NCI-H460 (cell line): ENCODE data around the gene CGNL1. TPM values are rescaled to one million over a fixed set of nuclear protein-coding genes. Genes with fewer than 3 reads are reported as not detected.

ENCODE experiments used
- DNase-seq: peaks from one replicate; pipeline ENCODE4 v3.0.0-alpha.2; 2016; ENCODE audit warnings: low read depth; ENCODE audit errors: extremely low read depth
- total RNA-seq: library from RNA; depleted of rRNA; stranded (reverse); fragments of >200 nt; shearing (Covaris generic); gene quantifications from 2 replicates; pipeline ENCODE4 v1.2.3, GENCODE V29; 2014

Gene CGNL1
- total RNA-seq, 1 experiment from 2014 or later, result 0.82 TPM

DNA sequence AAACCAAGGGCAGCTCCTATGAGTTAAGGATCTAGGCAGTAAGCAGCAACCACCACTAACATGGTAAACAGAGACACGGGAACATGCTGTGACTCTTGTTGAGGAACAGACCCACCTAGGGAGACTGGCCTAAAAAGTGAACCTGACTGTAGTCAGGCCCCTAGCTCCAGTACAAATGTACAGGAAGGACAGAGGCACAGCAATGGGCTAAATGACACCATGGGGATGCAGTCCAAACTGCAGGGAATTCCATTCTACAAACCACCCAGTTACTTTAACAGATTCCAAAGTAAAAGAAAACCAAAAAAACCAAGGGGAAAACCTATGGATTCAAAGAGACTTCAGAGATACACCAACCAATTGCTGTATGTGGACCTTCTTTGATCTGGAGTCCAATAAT, 28.2 kb upstream of the CGNL1 start:
- DNase-seq, result no peak

DNA sequence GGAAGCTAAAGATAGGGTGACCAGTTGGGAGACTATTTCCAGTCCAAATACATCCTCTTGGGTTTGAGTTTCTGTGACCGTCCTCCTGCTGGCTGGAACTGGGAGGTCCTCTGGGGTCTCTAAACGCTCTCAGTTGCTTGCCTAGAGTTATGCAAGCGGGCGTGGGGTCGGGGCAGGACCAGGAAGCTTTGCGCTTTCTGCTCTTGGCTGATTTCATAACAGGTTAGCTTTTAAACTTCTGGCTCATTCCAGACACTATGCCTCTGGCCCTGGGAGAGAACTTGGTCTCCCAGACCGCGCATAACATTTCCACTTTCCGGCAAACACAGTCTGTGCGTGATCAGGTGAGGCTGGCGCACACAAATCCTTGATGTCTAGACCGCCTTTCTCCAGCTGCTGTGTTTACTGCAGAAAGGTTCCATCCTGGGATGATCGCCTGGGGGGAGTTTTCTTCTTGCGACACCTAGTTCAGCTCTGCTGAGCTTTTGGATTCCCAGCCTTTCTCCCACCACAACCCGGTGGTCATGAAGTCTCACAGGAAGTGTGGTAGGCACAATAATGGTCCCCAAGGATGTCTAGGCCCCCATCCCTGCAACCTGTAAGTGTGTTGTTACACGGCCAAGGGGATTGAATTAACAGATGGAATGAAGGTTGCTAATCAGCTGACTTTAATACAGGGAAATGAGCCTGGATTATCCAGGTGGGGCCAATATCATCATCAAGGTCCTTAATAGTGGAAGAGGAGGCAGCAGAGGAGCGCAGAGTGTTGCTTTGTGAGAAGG, 23.6 kb upstream of the CGNL1 start:
- DNase-seq, result no peak

DNA sequence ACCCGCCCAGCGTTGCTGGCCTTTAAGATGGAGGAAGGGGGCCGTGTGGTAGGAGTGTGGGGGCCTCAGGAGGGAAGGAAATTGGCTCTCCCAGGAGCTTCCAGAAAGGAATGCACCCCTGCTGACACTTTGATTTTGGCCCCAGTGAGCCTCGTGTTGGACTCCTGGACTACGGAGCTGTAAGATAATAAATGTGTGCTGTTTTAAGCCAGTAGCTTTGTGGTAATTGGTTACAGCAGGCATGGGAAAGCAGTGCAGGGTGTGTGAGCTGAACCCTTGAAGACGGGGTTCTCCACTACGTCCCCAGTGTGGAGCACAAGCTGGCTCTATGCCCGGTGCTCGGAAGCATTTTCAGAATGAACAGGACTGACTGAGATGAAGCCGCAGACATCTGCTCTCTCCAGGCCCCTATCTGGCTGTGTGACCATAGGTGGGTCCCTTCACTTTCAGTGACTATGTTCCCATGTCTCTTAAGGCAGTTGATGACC, 22.9 kb upstream of the CGNL1 start:
- DNase-seq, result no peak

DNA sequence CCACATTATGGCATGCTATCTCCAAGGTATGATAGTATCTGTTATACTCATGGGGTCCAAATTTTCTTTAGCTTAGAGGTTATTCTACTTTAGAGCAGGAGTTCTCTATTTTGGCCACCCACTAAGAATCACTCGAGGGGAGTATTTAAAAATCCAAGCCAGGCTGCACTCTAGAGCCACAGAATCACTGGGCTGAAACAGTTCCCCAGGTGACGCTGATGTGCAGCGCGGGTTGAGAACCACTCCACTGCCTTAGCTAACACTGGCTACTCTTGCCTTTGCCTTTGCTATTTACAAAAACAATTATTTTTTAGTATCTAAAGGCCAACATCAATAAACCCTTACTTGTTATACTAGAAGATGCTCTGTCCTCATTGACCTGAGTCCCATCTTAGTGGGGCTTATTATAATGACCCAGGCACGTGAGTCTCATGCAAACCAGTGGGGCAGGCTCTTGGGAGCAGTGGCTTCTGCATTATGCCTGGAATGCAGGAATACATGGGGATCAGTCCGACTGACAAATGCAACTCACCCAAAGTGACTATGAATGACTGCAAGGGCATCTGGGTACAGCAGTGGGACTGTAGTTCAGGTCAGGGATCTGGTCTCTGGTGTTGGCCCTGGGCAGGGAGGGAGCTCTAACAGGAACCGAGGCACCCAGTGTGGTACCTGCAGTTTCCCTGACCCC, 21.7 kb upstream of the CGNL1 start:
- no peak for DNase-seq

DNA sequence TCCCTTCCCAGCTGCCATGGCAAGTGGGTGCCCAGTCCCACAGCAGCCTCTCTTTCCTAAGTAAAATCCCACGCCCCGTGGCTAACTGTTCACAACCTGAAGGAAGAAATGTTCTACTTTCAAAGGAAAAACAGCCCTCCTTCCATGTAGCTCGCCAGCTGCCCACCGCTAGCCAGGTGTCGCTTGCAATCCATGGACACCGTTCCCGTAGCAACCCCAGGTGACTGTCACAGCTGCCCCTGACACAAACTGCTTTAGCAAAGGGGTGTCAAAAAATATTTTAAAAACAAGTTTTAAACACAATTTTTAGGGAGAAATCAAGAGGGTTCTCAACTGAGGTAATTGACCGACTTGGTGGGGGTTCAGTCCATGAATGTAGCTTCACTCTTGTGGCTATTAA, 21.0 kb upstream of the CGNL1 start:
- DNase-seq, result no peak

DNA sequence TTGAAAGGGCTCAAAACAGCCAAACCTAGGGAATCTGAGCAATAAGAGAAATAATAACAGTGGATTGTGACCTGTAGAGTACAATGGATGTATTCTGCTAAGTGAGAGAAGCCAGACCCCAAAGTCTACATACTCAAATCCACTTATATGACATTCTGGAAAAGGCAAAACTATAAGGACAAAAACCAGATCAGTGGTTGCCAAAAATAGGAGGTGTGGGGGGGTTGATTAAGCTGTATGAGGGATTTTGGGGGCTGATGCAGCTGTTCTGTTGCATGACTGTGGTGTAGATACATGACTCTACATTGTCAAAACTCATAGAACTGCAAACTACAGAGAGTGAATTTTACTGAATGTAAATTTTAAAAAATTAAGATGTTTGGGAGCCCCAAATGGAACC, 20.1 kb upstream of the CGNL1 start:
- no peak for DNase-seq

DNA sequence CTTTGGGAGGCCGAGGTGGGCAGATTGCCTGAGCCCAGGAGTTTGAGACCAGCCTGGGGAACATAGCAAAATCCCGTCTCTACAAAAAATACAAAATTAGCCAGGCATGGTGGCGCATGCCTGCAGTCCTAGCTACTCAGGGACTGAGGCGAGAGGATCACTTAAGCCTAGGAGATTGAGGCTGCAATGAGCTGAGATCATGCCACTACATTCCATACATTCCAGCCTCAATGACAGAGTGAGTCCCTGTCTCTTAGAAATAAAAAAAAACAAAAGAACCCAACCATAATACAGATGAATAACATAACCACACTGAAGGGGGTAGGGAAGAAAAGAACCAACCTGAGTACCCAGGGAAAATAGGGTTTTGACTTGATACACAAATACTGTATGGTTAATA, 19.7 kb upstream of the CGNL1 start:
- DNase-seq, result no peak

DNA sequence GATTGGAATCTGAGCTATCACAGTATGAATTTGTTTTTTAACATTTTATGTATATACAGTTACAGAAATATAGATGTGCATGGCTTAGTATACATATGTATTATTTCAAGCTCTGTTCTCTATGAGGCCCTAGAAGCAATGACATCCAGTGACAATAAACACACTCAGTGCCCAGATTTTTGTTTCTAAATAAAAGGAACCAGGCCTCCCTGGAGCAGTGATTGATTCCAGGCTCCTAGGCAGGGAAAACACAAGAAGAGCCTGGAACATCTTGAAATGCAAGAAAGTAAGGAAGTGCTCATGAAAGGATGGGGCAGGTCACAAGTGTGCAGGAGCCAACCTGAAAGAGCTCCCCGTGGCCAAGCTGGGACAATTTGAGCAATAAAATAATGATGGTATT, 18.5 kb upstream of the CGNL1 start:
- no peak for DNase-seq

DNA sequence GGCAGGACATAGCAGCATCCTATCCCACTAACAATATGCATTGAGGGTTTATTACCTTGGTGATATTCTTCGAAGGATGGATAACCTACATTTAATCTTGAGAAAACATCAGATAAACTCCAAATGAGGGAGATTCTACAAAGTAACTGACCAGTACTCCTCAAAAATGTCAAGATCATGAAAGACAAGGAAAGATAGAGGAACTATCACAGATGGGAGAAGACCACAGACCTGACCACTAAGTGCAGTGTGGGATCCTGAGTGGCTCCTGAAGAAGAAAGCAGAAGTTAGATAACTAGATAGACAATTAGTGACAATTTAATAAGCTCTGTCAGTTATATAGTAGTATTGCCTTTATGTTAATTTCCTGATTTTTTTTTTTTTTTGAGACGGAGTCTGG, 17.7 kb upstream of the CGNL1 start:
- DNase-seq, result no peak

DNA sequence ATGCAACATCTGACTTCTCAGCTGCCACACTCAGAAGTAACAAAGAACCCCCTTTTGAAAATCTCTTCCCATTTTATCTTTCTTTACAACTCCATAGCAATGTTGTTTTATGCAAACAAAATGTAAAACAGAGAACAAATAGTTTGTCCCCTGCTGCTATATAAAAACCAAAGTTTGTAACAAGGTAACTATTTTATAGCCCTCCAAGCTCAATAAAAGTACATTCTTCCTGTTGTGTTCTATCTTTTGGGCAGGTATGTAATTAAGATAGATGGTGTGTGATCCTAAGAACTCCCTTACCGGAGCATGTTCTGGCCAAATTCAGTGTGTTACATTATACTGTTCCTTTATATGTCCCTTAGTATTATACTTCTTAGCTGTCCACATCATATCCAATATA, 12.6 kb upstream of the CGNL1 start:
- no peak for DNase-seq

DNA sequence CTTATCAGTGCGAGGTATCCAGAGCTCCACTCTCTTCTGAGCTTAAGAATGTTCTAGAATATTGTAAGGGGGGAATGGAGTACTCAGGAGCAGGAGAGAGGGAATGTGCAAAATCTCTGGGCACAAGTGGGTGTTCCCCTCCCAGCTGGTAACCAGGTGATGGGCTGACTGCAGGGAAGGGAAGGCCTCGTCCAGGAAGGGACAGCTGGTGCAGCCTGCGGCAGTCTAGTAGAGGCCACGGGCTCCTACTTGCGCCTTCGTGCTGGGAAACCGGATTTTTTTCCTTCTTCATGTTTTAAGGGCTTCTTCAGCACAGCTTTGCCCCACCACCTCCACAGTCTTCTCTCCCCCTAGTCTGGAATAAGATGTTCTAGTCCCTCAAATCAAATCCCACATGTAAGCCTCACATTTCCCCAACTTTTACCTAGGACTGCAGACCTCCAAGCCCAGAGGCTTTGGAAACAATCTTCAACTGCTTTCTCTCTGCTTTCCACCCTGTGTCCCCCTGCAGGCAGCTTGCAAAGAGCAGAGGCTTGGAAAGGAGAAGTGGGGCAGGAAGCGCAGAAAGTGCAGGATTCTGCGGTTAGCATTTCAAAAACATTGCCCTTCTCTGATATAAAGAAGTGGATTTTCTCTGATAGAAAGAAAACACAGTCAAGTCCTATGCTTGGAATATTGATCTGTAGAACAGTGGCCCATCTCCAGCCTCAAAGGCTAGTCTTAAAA, 11.9 kb upstream of the CGNL1 start:
- no peak for DNase-seq

DNA sequence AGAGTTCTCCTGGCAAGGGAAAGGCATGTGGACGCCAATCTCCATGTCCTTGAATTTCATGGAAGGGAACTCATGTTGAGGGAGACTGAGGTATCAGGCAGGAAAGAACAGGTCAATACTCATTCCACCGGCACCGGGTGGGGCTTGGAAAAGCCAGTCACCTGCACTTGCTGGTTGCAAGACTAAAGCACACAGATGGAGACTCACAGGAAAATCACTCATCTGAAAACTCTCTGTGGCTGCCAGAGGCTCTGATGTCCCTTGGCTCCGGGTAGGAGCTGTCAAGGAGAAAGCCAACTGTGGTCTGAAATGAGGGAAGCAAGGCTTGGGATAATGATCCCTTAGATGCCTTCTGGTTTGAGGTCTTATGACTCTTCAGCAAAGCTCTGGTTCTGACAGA, 8.7 kb upstream of the CGNL1 start:
- DNase-seq, result no peak

DNA sequence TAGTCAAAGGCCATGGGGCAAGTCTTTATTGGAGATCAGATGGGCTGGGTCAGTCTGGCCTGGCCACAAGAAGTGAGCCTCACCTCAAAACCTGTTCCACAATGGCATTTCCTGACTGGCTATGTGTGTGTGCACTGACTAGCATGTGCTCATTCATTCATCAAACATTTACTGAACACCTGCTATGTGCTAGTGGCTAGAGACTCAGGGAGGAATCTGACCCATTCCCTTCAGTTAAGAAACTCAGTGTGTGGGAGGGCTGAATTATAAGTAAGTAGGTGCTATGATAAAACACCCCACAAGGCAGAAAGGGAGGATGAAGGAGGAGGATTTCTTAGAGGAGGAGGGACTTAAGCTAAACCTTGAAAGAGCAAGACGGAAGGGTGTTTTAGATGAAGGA, 5.4 kb upstream of the CGNL1 start:
- no peak for DNase-seq

DNA sequence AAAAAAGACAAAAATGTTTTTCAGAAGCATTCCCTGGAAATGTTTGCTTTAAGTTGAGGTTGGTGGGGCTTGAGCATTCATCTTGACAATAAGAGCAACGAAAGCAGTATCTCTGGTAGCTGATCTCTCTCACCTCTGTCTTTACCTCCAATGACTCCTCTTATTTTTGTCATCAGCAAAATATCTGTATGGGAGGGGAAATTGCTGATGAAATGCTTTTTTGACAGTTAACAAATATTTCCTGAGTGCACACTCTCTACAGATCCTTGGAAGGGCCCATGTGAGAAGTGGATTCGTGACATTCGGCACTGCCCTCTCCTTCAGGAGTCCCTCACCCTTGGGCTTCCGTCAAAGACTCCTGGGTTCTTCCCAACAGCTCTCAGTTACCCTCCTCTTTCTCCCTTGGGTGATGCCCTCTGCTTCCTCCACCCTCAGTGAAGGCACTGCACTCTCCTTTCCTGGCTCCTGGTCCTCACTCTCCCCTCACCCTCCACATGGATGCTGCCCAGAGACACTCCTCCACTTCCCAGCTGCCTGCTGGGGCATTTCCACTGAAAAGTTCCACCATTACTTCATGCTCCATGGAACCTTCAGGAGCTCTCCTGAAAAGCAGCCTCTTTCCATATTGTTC, 2.9 kb upstream of the CGNL1 start:
- DNase-seq, result no peak

DNA sequence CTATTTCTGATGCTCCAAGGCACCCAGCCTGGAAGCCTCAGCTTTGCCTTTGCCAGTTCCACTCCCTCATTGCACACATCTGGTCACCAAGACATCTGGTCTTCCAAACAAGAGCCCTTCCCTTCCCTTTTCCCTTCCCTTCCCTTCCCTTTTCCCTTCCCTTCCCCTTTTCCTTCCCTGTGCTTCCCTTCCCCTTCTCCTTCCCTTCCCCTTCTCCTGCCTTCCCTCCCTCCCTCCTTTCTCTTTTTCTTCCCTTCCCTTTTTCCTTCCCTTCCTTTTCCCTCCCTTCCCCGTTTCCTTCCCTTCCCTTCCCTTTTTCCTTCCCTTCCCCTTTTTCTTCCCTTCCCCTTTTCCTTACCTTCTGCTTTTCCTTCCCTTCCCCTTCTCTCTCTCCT, 2.4 kb upstream of the CGNL1 start:
- no peak for DNase-seq

DNA sequence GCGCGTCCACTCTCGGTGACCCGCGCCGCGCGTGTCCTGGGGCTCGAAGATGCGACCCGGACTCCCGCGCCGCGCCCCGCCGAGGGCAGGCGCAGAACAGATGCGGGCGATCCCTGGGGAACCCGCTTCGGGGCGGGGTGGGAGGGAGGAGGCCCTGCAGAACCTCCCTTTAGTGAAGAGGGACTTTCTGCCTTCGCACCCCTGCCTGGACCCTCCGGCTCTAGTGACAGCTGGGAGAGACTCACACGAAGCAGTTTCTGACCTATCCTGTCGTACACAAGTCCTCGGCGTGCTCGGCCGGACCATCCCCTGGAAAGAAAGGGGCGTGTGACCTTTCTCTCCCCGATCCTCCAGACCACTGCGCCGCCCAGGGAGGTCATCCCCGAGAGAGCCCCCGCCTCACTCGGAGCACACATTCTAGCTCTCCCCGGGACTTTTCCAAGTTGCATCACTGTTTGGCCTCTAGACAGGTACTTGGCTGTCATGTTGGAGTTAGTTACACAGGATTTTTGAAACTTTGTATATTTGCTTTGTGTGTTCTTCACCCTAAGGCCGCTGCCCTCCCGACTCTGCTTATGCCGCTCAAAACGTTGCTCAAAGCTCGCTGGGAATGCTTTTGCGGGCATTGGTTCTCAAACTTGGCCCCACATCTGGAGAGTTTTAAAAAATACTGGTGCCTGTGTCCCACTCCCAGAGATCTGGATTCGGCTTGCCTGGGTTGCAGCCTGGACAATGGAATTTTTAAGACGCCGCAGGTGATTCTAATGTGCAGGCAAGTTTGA, 582 bp downstream of the CGNL1 start:
- no peak for DNase-seq

DNA sequence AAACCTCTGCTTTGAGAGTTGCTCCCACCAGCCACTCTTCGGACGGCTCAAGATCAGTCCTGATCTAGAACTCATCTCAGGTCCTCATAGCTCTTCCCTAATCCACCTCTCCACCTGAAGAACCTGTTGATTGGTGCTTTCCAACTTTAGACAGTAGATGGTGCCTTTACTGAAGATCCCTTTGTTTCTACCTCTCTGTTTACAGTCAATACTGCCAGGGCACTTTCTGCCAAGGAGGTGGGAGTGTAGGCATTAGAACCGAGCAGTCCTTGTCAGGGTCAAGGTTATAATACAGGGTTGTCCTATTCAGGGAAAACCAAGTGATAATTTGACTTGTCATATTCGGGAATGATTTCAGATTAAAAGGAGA, 1.2 kb downstream of the CGNL1 start:
- no peak for DNase-seq

DNA sequence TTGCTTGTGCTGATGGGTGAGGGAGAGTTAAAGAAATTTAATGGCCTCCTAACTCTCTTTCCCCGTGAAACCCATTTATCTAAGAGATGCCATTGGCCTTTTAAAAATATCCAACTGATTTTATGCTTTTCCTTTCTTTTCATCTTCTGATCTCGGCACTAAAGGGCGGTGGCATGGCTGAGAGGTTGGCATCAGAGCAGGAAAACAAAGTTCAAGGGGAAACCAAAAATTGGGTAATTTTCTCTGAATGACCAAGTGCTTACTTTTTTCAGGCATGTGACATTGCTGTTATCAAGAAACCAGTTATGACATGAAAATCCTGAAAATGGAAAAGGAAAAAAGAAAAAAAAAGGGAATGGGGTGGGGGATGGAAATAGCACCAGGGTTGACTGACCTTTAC, 3.2 kb downstream of the CGNL1 start:
- no peak for DNase-seq

DNA sequence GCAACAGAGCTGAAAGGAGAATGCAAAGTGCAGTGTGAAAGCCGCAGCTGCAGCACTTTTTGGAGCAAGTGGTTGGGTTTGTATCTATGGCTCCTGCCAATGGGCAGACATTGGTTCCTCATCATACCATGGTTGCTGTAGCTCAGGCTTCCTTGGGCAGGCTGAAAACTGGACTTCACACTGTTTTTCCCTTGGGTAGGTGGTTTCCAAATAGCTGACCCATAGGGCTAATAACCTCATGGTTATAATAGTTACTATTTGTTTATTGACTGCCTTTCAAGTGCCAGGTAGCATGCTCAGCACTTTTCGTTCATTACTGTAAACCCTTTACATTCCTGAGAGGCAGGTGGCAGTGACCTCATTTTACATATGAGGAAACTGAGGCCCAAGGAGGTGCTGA, 4.5 kb downstream of the CGNL1 start:
- DNase-seq, result no peak

DNA sequence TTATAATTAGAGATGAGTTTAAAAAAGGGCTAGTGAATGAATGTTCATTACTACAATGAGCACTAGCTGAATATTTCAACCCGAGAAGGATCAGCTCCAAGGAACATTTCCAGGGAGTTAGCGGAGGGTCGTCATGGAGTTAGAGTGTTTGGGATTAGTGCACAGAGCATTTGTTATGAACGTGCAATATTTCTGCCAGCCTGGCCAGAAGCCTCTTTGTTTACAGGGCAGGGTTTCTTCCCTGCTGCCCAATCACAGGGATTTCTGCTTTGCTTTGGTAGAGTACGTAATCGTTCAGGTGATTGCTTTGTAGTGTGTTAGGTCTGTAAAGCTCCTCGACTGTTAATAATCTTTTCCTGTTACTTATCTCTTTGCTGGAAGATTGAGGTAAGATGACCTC, 5.9 kb downstream of the CGNL1 start:
- DNase-seq, result no peak

DNA sequence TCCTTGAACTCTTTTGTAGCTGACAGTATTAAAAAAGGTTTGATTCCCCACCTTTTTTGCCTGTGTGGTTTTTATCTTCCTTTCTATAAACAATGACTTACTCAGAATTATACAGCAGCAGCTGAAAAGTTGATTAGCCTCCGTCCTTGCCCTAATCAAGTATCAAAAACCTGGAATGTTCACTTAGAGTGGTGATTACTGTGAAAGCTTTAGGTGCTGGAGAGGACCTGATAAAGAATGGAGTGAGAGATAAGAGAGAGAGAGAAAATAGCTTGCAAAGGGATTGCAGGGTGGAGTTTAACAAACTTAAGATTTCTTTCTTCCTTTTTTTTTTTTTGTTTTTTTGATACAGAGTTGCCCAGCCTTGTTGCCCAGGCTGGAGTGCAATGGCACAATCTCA, 6.7 kb downstream of the CGNL1 start:
- DNase-seq, result no peak
